Neuronal stem cell (in vitro differentiated cells): Measurements from ENCODE around the gene OR51G2. TPM values are rescaled to one million over a fixed set of nuclear protein-coding genes. Genes with fewer than 3 reads are reported as not detected.

Experiments used
- DNase-seq: peaks from one replicate; pipeline ENCODE4 v3.0.0-alpha.2; 2013; ENCODE audit warnings: low spot score
- H2AFZ ChIP-seq: one replicate; pipeline ENCODE4 v1.6.1; 2013; ENCODE audit warnings: mild to moderate bottlenecking, low read length, inconsistent platforms
- H2AK5ac ChIP-seq: 2 replicates; pipeline ENCODE4 v1.6.1; 2013; ENCODE audit warnings: low read depth, mild to moderate bottlenecking, inconsistent platforms, low read length, moderate library complexity, mixed read lengths
- H2BK120ac ChIP-seq: 2 replicates; pipeline ENCODE4 v1.6.1; 2013; ENCODE audit warnings: low read depth, mild to moderate bottlenecking, inconsistent platforms, low read length, moderate library complexity, mixed read lengths
- H2BK12ac ChIP-seq: one replicate; pipeline ENCODE4 v1.6.1; 2013; ENCODE audit warnings: low read length, inconsistent platforms
- H2BK15ac ChIP-seq: 2 replicates; pipeline ENCODE4 v1.6.1; 2013; ENCODE audit warnings: mild to moderate bottlenecking, low read length, inconsistent platforms, mixed read lengths
- H2BK5ac ChIP-seq: one replicate; pipeline ENCODE4 v1.6.1; 2013; ENCODE audit warnings: inconsistent platforms, mild to moderate bottlenecking, low read length, moderate library complexity
- H3K14ac ChIP-seq: one replicate; pipeline ENCODE4 v1.6.1; 2013; ENCODE audit warnings: low read length, inconsistent platforms
- H3K18ac ChIP-seq: 2 replicates; pipeline ENCODE4 v1.6.1; 2013; ENCODE audit warnings: low read length, inconsistent platforms
- H3K23ac ChIP-seq: 2 replicates; pipeline ENCODE4 v1.6.1; 2013; ENCODE audit warnings: low read depth, mild to moderate bottlenecking, mixed read lengths, low read length, inconsistent platforms; ENCODE audit not compliant: poor library complexity
- H3K27ac ChIP-seq: replicated peaks from 3 replicates; pipeline ENCODE4 v1.5.1; 2013; ENCODE audit warnings: low read length, inconsistent platforms
- H3K27me3 ChIP-seq, 3 experiments: 2 replicates each; pipeline ENCODE4 v1.6.1; 2013; ENCODE audit warnings: low read length in 3 of 3, mild to moderate bottlenecking in 2 of 3, inconsistent platforms in 1 of 3, low read depth in 1 of 3, mixed read lengths in 1 of 3, moderate library complexity in 1 of 3; ENCODE audit not compliant: control insufficient read depth in 3 of 3, insufficient read depth in 3 of 3
- H3K36me3 ChIP-seq, 2 donors: replicated peaks in 1 of 2; 2 replicates each; pipeline ENCODE4 v1.6.1; 2013; ENCODE audit warnings: low read length in 2 of 2; ENCODE audit not compliant: control insufficient read depth in 2 of 2, insufficient read depth in 2 of 2
- H3K4ac ChIP-seq: 2 replicates; pipeline ENCODE4 v1.6.1; 2013; ENCODE audit warnings: inconsistent platforms, mild to moderate bottlenecking, low read length, moderate library complexity
- H3K4me1 ChIP-seq, 2 donors: 1 replicate in 1 of 2; 2 replicates in 1 of 2; pipeline ENCODE4 v1.6.1; 2013; ENCODE audit warnings: low read length in 2 of 2, low read depth in 1 of 2; ENCODE audit not compliant: control insufficient read depth in 2 of 2, insufficient read depth in 1 of 2
- H3K4me2 ChIP-seq: one replicate; pipeline ENCODE4 v1.6.1; 2013; ENCODE audit warnings: mild to moderate bottlenecking, low read length, inconsistent platforms; ENCODE audit not compliant: insufficient read depth, poor library complexity, severe bottlenecking
- H3K4me3 ChIP-seq, 2 donors: 2 replicates each; pipeline ENCODE4 v1.5.1; 2013; ENCODE audit warnings: low read length in 2 of 2, mild to moderate bottlenecking in 2 of 2, inconsistent platforms in 1 of 2, moderate library complexity in 1 of 2
- H3K79me1 ChIP-seq: one replicate; pipeline ENCODE4 v1.6.1; 2013; ENCODE audit warnings: low read depth, mild to moderate bottlenecking, inconsistent platforms, low read length, moderate library complexity
- H3K9ac ChIP-seq: one replicate; pipeline ENCODE4 v1.6.1; 2013; ENCODE audit warnings: mild to moderate bottlenecking, low read depth, low read length, inconsistent platforms; ENCODE audit not compliant: poor library complexity
- H3K9me3 ChIP-seq, 2 donors: replicated peaks in 1 of 2; 2 replicates each; pipeline versions ENCODE3 to v1.6.1; 2013; ENCODE audit warnings: low read length in 2 of 2, mild to moderate bottlenecking in 2 of 2, inconsistent platforms in 1 of 2, low read depth in 1 of 2, mixed read lengths in 1 of 2, moderate library complexity in 1 of 2; ENCODE audit not compliant: control insufficient read depth in 2 of 2, insufficient read depth in 1 of 2
- H4K8ac ChIP-seq: one replicate; pipeline ENCODE4 v1.6.1; 2013; ENCODE audit warnings: low read depth, mild to moderate bottlenecking, inconsistent platforms, low read length, moderate library complexity
- H4K91ac ChIP-seq: one replicate; pipeline ENCODE4 v1.6.1; 2013; ENCODE audit warnings: low read length, low read depth, mild to moderate bottlenecking, inconsistent platforms; ENCODE audit not compliant: poor library complexity
- WGBS, 2 donors: extraction: QIAGEN DNeasy Blood & Tissue Kit; methylation state at CpG; one replicate each; pipeline ENCODE4 v1.1.7; 2013; ENCODE audit warnings: missing lambda C conversion rate in 2 of 2, mixed read lengths in 1 of 2; ENCODE audit not compliant: insufficient read length in 2 of 2, insufficient replicate concordance in 1 of 2; ENCODE audit errors: extremely low coverage in 2 of 2; 5-methylcytosine and 5-hydroxymethylcytosine counted together
- polyA plus RNA-seq, 2 experiments: library from polyadenylated mRNA; stranded (reverse); fragments of 200-250 nt; gene quantifications; one replicate each; pipeline ENCODE4 v1.2.3, GENCODE V29; 2013

The OR51G2 gene
- not detected for polyA plus RNA-seq (2013, experiment 1 of 2)
- not detected for polyA plus RNA-seq (2013, experiment 2 of 2)

GRCh38 chr11:4919250-4919649 lies at the start of gene OR51G2:
TSS of gene OR51G2 (minus strand) at chr11:4919350. CDS start at chr11:4915663, 3,687 bp downstream.
- no peaks in the 10 kb centered on the region for H3K27me3 ChIP-seq
- no peak within 1 kb of the TSS for H2AK5ac ChIP-seq
- no peak within 1 kb of the TSS for H4K91ac ChIP-seq
- H3K27ac ChIP-seq, result no peak within 1 kb of the TSS
- H2BK12ac ChIP-seq, result no peak within 1 kb of the TSS
- no peak within 1 kb of the TSS for H4K8ac ChIP-seq
- no peak within 1 kb of the TSS for H3K23ac ChIP-seq
- H2BK120ac ChIP-seq, result no peak within 1 kb of the TSS
- no peak within 1 kb of the TSS for H3K14ac ChIP-seq
- H3K4ac ChIP-seq, result no peak within 1 kb of the TSS
- no peaks in the 10 kb centered on the region for H3K9me3 ChIP-seq
- H2BK5ac ChIP-seq, result no peak within 1 kb of the TSS
- DNase-seq, result no peak
- no peaks in the 10 kb centered on the region for H3K79me1 ChIP-seq
- H3K4me3 ChIP-seq, result no peak within 1 kb of the TSS
- H3K4me2 ChIP-seq, result no peak within 1 kb of the TSS
- no peak within 1 kb of the TSS for H3K18ac ChIP-seq
- no peaks in the 10 kb centered on the region for H3K36me3 ChIP-seq
- no peak within 1 kb of the TSS for H2AFZ ChIP-seq
- H3K4me1 ChIP-seq, result peaks cover 0 to 2% of the 10 kb centered on the region in 2 donors
- no CpG with 5 or more reads among the region's 4 CpGs for WGBS, 2 donors
- no peak within 1 kb of the TSS for H2BK15ac ChIP-seq
- no peak within 1 kb of the TSS for H3K9ac ChIP-seq

DNA sequence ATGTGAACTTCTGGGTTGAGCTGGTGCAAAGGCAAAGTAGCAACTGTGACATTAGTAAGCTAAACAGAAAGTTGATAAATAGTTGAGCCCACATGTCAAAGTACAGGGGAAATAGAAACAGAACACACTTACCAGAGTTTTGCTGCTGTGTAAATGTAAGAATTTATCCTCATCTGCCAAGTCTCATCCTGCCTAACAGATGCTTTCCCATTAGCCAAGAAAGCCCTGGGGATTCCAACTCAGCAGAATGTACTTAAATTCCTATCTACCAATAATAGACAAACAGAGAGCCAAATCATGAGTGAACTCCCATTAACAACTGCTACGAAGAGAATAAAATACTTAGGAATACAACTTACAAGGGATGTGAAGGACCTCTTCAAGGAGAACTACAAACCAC lies 43.7 kb upstream of the OR51G2 start:
- Histone ChIP-seq H3K4ac (no peak overlapping the region), H3K9ac (no peak overlapping the region), H3K4me3 (no peak overlapping the region), H2AFZ (no peak overlapping the region), H3K27me3 (no peaks in the 10 kb centered on the region), H3K4me1 (no peaks in the 10 kb centered on the region), H4K8ac (no peak overlapping the region), H2BK5ac (no peak overlapping the region), H3K18ac (no peak overlapping the region), H3K79me1 (no peaks in the 10 kb centered on the region), H3K23ac (no peak overlapping the region), H4K91ac (no peak overlapping the region), H2AK5ac (no peak overlapping the region), H3K14ac (no peak overlapping the region), H2BK12ac (no peak overlapping the region), H2BK15ac (no peak overlapping the region), H3K27ac (no peak overlapping the region), H3K9me3 (peaks cover 0 to 1% of the 10 kb centered on the region in 2 donors), H3K4me2 (no peak overlapping the region), H2BK120ac (no peak overlapping the region), H3K36me3 (no peaks in the 10 kb centered on the region)
- whole genome bisulfite sequencing, 2 donors, result no CpG with 5 or more reads among the region's 1 CpG
- no peak for DNase-seq

DNA sequence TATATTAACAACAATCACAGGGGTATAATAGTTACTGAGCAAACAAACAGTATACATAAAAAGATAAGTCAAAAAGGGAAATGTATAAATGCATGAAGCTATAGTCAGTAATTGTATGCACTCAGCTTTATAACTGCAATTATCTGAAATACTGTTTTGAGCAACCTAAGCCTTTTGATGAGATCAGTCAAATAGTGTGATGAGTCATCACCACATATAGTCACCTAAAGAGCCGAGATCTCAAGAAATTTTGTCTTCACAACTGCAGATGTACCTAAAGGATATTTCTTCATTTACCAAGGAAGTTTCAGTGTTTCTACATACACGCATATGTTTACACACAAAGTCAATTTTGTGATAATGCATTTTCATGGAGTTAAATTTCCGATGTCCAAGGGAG lies 41.7 kb upstream of the OR51G2 start:
- Histone ChIP-seq H3K36me3 (no peaks in the 10 kb centered on the region), H3K9ac (no peak overlapping the region), H2AK5ac (no peak overlapping the region), H4K8ac (no peak overlapping the region), H3K14ac (no peak overlapping the region), H4K91ac (no peak overlapping the region), H3K79me1 (no peaks in the 10 kb centered on the region), H2BK12ac (no peak overlapping the region), H3K18ac (no peak overlapping the region), H2BK120ac (no peak overlapping the region), H3K4me1 (no peaks in the 10 kb centered on the region), H3K4me3 (no peak overlapping the region), H2BK5ac (no peak overlapping the region), H3K4ac (no peak overlapping the region), H3K27ac (no peak overlapping the region), H3K9me3 (peaks cover 0 to 1% of the 10 kb centered on the region in 2 donors), H2AFZ (no peak overlapping the region), H3K23ac (no peak overlapping the region), H2BK15ac (no peak overlapping the region), H3K4me2 (no peak overlapping the region), H3K27me3 (no peaks in the 10 kb centered on the region)
- WGBS, 2 donors, result no CpG with 5 or more reads among the region's 3 CpGs
- DNase-seq, result no peak

GRCh38 chr11:4957396-4957795 lies 38.2 kb upstream of the OR51G2 start:
- Histone ChIP-seq H3K14ac (no peak overlapping the region), H2AFZ (no peak overlapping the region), H3K18ac (no peak overlapping the region), H3K9me3 (no peaks in the 10 kb centered on the region), H3K4me2 (no peak overlapping the region), H4K8ac (no peak overlapping the region), H3K36me3 (no peaks in the 10 kb centered on the region), H2AK5ac (no peak overlapping the region), H2BK15ac (no peak overlapping the region), H3K4ac (no peak overlapping the region), H3K9ac (no peak overlapping the region), H4K91ac (no peak overlapping the region), H3K4me1 (no peaks in the 10 kb centered on the region), H3K4me3 (no peak overlapping the region), H2BK120ac (no peak overlapping the region), H3K27ac (no peak overlapping the region), H2BK5ac (no peak overlapping the region), H3K27me3 (no peaks in the 10 kb centered on the region), H3K79me1 (no peaks in the 10 kb centered on the region), H2BK12ac (no peak overlapping the region), H3K23ac (no peak overlapping the region)
- no CpG with 5 or more reads among the region's 4 CpGs for WGBS, 2 donors
- no peak for DNase-seq
